H9 (cell line): ENCODE results near the gene STT3B. TPM values are rescaled to one million over a fixed set of nuclear protein-coding genes. Genes with fewer than 3 reads are reported as not detected.

Experiments
- DNase-seq: peaks from one replicate; pipeline ENCODE4 v3.0.0-alpha.2; 2017
- H2AFZ ChIP-seq: one replicate; pipeline ENCODE4 v1.6.1; 2013; ENCODE audit warnings: mild to moderate bottlenecking, low read length, control low read depth, moderate library complexity
- H2AK5ac ChIP-seq: 2 replicates; pipeline ENCODE4 v1.6.1; 2013; ENCODE audit warnings: low read length, control low read depth, mixed read lengths; ENCODE audit not compliant: insufficient read length
- H2BK120ac ChIP-seq: one replicate; pipeline ENCODE4 v1.6.1; 2013; ENCODE audit warnings: low read depth, mild to moderate bottlenecking, low read length, control low read depth, inconsistent platforms; ENCODE audit not compliant: poor library complexity, severe bottlenecking
- H2BK12ac ChIP-seq: 2 replicates; pipeline ENCODE4 v1.6.1; 2013; ENCODE audit warnings: low read length, control low read depth, mixed read lengths, low read depth; ENCODE audit not compliant: insufficient read length
- H2BK15ac ChIP-seq: 2 replicates; pipeline ENCODE4 v1.6.1; 2013; ENCODE audit warnings: low read depth, low read length, control low read depth
- H2BK20ac ChIP-seq: one replicate; pipeline ENCODE4 v1.6.1; 2013; ENCODE audit warnings: low read depth, mild to moderate bottlenecking, low read length, control low read depth, inconsistent platforms; ENCODE audit not compliant: poor library complexity, severe bottlenecking
- H2BK5ac ChIP-seq: 2 replicates; pipeline ENCODE4 v1.6.1; 2013; ENCODE audit warnings: low read length, control low read depth, mixed read lengths; ENCODE audit not compliant: insufficient read length
- H3K14ac ChIP-seq: 2 replicates; pipeline ENCODE4 v1.6.1; 2013; ENCODE audit warnings: low read length, control low read depth; ENCODE audit not compliant: insufficient read depth
- H3K18ac ChIP-seq: 2 replicates; pipeline ENCODE4 v1.6.1; 2013; ENCODE audit warnings: low read depth, mild to moderate bottlenecking, mixed read lengths, low read length, control low read depth; ENCODE audit not compliant: insufficient read length
- H3K23ac ChIP-seq: 2 replicates; pipeline ENCODE4 v1.6.1; 2013; ENCODE audit warnings: low read length, control low read depth, mixed read lengths, low read depth; ENCODE audit not compliant: insufficient read length
- H3K23me2 ChIP-seq: 2 replicates; pipeline ENCODE4 v1.6.1; 2013; ENCODE audit warnings: low read depth, mild to moderate bottlenecking, mixed read lengths, low read length, control low read depth; ENCODE audit not compliant: insufficient read length, poor library complexity, severe bottlenecking
- H3K27ac ChIP-seq: 2 replicates; pipeline ENCODE4 v1.5.1; 2013; ENCODE audit warnings: low read length, control low read depth, mixed read lengths, low read depth; ENCODE audit not compliant: insufficient read length
- H3K27me3 ChIP-seq: 2 replicates; pipeline ENCODE4 v1.6.1; 2013; ENCODE audit warnings: low read length, control low read depth, inconsistent platforms; ENCODE audit not compliant: insufficient read depth
- H3K4ac ChIP-seq: 2 replicates; pipeline ENCODE4 v1.6.1; 2013; ENCODE audit warnings: low read depth, mild to moderate bottlenecking, control low read depth, inconsistent platforms, low read length, moderate library complexity
- H3K4me1 ChIP-seq: 2 replicates; pipeline ENCODE4 v1.6.1; 2013; ENCODE audit warnings: low read length, control low read depth, inconsistent platforms; ENCODE audit not compliant: insufficient read depth
- H3K4me2 ChIP-seq: 2 replicates; pipeline ENCODE4 v1.6.1; 2013; ENCODE audit warnings: low read length, control low read depth, mixed read lengths; ENCODE audit not compliant: insufficient read length, insufficient read depth
- H3K56ac ChIP-seq: 2 replicates; pipeline ENCODE4 v1.6.1; 2013; ENCODE audit warnings: low read depth, mild to moderate bottlenecking, mixed read lengths, low read length, control low read depth; ENCODE audit not compliant: insufficient read length
- H3K79me1 ChIP-seq: 2 replicates; pipeline ENCODE4 v1.6.1; 2013; ENCODE audit warnings: low read depth, mild to moderate bottlenecking, moderate library complexity, low read length, control low read depth, inconsistent platforms; ENCODE audit not compliant: insufficient read depth, poor library complexity, severe bottlenecking
- H3K79me2 ChIP-seq: 2 replicates; pipeline ENCODE4 v1.6.1; 2013; ENCODE audit warnings: low read length, control low read depth, inconsistent platforms; ENCODE audit not compliant: insufficient read depth
- H3K9ac ChIP-seq: 2 replicates; pipeline ENCODE4 v1.6.1; 2013; ENCODE audit warnings: low read length, control low read depth, mixed read lengths; ENCODE audit not compliant: insufficient read length; ENCODE audit errors: extremely low read depth
- H3K9me3 ChIP-seq: one replicate; pipeline ENCODE4 v1.6.1; 2013; ENCODE audit warnings: low read depth, low read length, inconsistent platforms; ENCODE audit not compliant: control insufficient read depth
- H3T11ph ChIP-seq: one replicate; pipeline ENCODE4 v1.6.1; 2013; ENCODE audit warnings: mild to moderate bottlenecking, low read length, control low read depth, inconsistent platforms
- H4K20me1 ChIP-seq: one replicate; pipeline ENCODE4 v1.6.1; 2013; ENCODE audit not compliant: control insufficient read depth, insufficient read length, insufficient read depth
- H4K5ac ChIP-seq: 2 replicates; pipeline ENCODE4 v1.6.1; 2013; ENCODE audit warnings: low read depth, mild to moderate bottlenecking, mixed read lengths, low read length, control low read depth; ENCODE audit not compliant: insufficient read length
- H4K8ac ChIP-seq: replicated peaks from 2 replicates; pipeline ENCODE4 v1.6.1; 2013; ENCODE audit warnings: low read length, control low read depth, mixed read lengths, low read depth; ENCODE audit not compliant: insufficient read length
- H4K91ac ChIP-seq: 2 replicates; pipeline ENCODE4 v1.6.1; 2013; ENCODE audit warnings: low read depth, mild to moderate bottlenecking, moderate library complexity, mixed read lengths, low read length, control low read depth; ENCODE audit not compliant: insufficient read length
- H3K27ac Mint-ChIP-seq, 3 experiments: 2 replicates in 2 of 3; 3 replicates in 1 of 3; pipeline ENCODE4 v1.8.0; 2020 to 2021; ENCODE audit warnings: mixed read lengths in 3 of 3, mild to moderate bottlenecking in 1 of 3, moderate library complexity in 1 of 3
- H3K27me3 Mint-ChIP-seq: 2 replicates; pipeline ENCODE4 v1.8.0; 2021; ENCODE audit warnings: low read depth, mild to moderate bottlenecking, moderate library complexity, mixed read lengths
- H3K36me3 Mint-ChIP-seq, 3 experiments: 2 replicates in 2 of 3; 3 replicates in 1 of 3; pipeline ENCODE4 v1.8.0; 2020 to 2021; ENCODE audit warnings: low read depth in 3 of 3, mixed read lengths in 3 of 3; ENCODE audit not compliant: insufficient read depth in 1 of 3
- H3K4me1 Mint-ChIP-seq, 2 experiments: 2 replicates each; pipeline ENCODE4 v1.8.0; 2020; ENCODE audit warnings: mixed read lengths in 2 of 2
- H3K4me3 Mint-ChIP-seq, 2 experiments: 2 replicates in 1 of 2; 3 replicates in 1 of 2; pipeline ENCODE4 v1.8.0; 2020 to 2021; ENCODE audit warnings: mild to moderate bottlenecking in 2 of 2, mixed read lengths in 2 of 2, moderate library complexity in 1 of 2
- H3K9me3 Mint-ChIP-seq, 2 experiments: 2 replicates in 1 of 2; 3 replicates in 1 of 2; pipeline ENCODE4 v1.8.0; 2020; ENCODE audit warnings: mild to moderate bottlenecking in 2 of 2, mixed read lengths in 2 of 2, moderate library complexity in 1 of 2
- WGBS: extraction: QIAGEN DNeasy Blood & Tissue Kit; methylation state at CpG from one replicate; pipeline ENCODE4 v1.1.7; 2013; ENCODE audit warnings: missing lambda C conversion rate, low lambda C conversion rate, mixed read lengths; ENCODE audit not compliant: insufficient read length; ENCODE audit errors: extremely low coverage; 5-methylcytosine and 5-hydroxymethylcytosine counted together
- total RNA-seq: library from RNA; stranded (reverse); gene quantifications from 2 replicates; pipeline ENCODE4 v1.2.1, GENCODE V29; 2021
- TF ChIP-seq, protein P1 (sequence below): fragments of 200-600 bp; sonication (generic); conservative IDR thresholded peaks from 3 replicates; pipeline ENCODE4 v1.8.0; 2021; ENCODE audit warnings: antibody characterized with exemption, mild to moderate bottlenecking

STT3B gene
- total RNA-seq, 1 experiment from 2014 or later, result 79.9 TPM

DNA sequence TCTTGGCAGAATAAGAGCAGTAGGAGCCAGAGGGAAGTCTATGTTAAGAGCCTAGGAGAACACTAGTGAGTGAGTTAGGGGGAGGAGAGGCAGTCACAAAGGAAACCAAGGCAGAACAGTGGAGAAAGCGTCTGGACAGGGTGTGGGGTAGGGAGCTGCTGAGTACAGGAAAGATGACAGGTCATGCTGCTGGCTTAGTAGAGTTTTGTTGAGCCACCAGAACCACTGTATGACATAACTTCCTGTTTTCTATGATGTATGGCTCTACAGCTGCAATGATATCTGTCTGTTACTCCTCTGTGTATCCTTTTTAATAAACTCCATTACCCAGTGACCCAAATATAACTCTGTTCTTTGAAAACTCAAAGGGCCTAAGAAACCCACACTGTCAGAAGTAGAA lies 10.6 kb upstream of the STT3B start:
- Histone ChIP-seq H3K4ac (no peak overlapping the region), H3K4me1 (0 out of 2 replicates have a peak, but pooled peaks cover 3% of the 10 kb centered on the region), H4K8ac (no peak overlapping the region), H3K18ac (no peak overlapping the region), H2AFZ (no peak overlapping the region), H2BK20ac (no peak overlapping the region), H3K14ac (no peak overlapping the region), H3K56ac (no peak overlapping the region), H3K4me2 (no peak overlapping the region), H3K79me1 (no peaks in the 10 kb centered on the region), H4K5ac (no peak overlapping the region), H3K23me2 (no peaks in the 10 kb centered on the region), H3K79me2 (no peaks in the 10 kb centered on the region), H2BK15ac (no peak overlapping the region), H3K9ac (no peak overlapping the region), H3K27me3 (no peaks in the 10 kb centered on the region), H4K20me1 (no peaks in the 10 kb centered on the region), H2BK5ac (no peak overlapping the region), H3K27ac (no peak overlapping the region), H4K91ac (no peak overlapping the region), H3K23ac (no peak overlapping the region), H3K9me3 (no peaks in the 10 kb centered on the region), H2BK12ac (no peak overlapping the region), H3T11ph (no peak overlapping the region), H2AK5ac (no peak overlapping the region), H2BK120ac (no peak overlapping the region)
- no CpG with 5 or more reads among the region's 1 CpG for WGBS
- H3K27me3 Mint-ChIP-seq, result no peaks in the 10 kb centered on the region
- H3K4me3 Mint-ChIP-seq, result no peak overlapping the region
- no peaks in the 10 kb centered on the region for H3K9me3 Mint-ChIP-seq
- no peak for DNase-seq
- TF ChIP-seq, protein P1, sequence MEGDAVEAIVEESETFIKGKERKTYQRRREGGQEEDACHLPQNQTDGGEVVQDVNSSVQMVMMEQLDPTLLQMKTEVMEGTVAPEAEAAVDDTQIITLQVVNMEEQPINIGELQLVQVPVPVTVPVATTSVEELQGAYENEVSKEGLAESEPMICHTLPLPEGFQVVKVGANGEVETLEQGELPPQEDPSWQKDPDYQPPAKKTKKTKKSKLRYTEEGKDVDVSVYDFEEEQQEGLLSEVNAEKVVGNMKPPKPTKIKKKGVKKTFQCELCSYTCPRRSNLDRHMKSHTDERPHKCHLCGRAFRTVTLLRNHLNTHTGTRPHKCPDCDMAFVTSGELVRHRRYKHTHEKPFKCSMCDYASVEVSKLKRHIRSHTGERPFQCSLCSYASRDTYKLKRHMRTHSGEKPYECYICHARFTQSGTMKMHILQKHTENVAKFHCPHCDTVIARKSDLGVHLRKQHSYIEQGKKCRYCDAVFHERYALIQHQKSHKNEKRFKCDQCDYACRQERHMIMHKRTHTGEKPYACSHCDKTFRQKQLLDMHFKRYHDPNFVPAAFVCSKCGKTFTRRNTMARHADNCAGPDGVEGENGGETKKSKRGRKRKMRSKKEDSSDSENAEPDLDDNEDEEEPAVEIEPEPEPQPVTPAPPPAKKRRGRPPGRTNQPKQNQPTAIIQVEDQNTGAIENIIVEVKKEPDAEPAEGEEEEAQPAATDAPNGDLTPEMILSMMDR, result no peak
- H3K36me3 Mint-ChIP-seq, result no peaks in the 10 kb centered on the region; a peak in 1 of 7 replicates
- no peaks in the 10 kb centered on the region for H3K4me1 Mint-ChIP-seq
- H3K27ac Mint-ChIP-seq, result no peak overlapping the region
